GM18526 (cell line): ENCODE results near the gene NOBOX.
"Not testable (repeated sequence)": the region's sequence is repeated elsewhere in the genome, so short reads cannot be mapped to it uniquely, and the experiment has no call there.

Experiments used
- POLR2A ChIP-seq: IDR thresholded peaks from 3 replicates; pipeline ENCODE4 v1.6.1; 2011; ENCODE audit not compliant: insufficient read length; ENCODE audit errors: extremely low read depth

The NOBOX gene

GRCh38 chr7:144401490-144401889 is 2.0 kb downstream of the NOBOX start:
- no peak for TF ChIP-seq POLR2A

DNA sequence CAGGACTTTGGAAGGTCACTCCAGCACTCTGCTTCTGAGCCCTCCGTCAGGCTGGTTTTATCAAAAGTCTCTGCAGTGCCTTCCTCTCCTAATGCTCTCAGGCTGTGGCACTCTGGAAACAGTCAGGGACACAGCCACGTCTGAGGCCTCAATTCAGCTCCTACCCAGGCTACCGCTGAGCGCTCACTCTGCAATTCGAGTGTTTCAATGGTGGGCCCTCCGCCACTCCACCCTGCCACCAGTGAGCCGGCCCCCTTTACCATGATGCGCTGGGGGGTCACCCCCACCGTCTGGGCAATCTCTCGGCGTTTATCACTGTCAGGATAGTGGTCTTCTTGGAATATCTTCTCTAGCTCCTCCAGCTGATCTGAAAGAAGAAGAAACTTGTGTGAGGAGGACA is 3.5 kb downstream of the NOBOX start:
- no peak for TF ChIP-seq POLR2A

DNA sequence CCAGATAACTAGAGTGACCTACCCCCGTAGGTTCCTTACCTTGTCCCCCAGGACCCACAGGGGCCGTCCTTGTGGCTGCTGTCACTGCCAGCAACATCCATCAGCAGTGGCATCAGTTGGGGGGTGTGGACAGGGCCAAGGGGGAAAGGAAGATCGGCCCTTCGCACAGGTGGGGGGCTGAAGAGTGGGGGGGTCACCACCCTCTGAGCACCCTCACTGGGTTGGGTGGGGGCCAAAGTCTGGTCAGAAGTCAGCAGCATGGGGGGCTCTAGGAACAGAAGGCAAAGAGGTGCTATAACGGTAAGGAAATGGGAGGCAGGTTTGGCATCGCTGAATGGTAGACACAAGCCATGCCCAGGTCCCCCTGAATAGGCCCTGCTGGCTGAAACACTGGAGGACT is 4.6 kb downstream of the NOBOX start:
- no peak for TF ChIP-seq POLR2A

GRCh38 chr7:144398291-144398690 is 5.2 kb downstream of the NOBOX start:
- no peak for TF ChIP-seq POLR2A

DNA sequence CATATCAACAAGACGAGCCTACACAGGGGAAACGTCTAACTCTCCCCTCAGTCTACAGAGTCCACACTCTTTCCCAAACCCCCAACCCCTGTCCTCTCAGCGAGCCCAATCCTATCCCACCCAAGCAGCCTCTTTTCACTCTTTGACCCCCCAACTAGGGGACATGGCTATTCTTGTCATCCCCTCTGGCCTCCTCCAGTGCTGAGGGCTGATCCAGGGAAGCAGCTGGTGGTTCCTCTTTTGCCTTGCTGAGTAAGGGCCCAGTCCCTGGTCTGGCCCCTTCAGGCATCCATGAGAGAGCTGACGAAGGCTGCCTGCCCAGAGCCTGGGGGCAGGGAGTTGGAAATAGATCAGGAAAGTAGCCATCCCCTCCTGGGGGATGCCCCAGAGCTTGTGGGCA is 6.4 kb downstream of the NOBOX start:
- TF ChIP-seq POLR2A: no peak

GRCh38 chr7:144391823-144392255 is 11.7 kb downstream of the NOBOX start:
- no peak for TF ChIP-seq POLR2A

- TF ChIP-seq POLR2A: no peak
Measured at GRCh38 chr7:144391014-144391413, 12.5 kb downstream of the NOBOX start.

DNA sequence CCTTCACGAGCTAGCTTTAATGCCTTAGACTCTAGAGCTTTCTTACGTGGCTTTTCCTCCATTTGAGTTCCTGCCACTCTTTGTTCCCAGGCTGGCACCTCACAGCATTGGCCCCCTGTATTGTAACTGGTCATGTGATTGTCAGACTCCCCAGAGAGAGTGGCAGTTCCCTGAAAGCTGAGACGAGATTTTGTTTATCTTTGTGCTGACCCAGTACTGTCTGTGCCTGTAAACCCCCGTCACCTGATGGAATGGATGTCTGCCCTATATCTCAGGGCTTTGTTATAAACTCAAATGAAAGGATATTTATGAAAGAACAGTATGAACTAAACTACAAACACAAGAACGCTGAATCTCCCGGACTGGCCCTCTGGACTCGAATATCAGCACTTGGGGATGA is 13.0 kb downstream of the NOBOX start:
- TF ChIP-seq POLR2A: no peak

DNA sequence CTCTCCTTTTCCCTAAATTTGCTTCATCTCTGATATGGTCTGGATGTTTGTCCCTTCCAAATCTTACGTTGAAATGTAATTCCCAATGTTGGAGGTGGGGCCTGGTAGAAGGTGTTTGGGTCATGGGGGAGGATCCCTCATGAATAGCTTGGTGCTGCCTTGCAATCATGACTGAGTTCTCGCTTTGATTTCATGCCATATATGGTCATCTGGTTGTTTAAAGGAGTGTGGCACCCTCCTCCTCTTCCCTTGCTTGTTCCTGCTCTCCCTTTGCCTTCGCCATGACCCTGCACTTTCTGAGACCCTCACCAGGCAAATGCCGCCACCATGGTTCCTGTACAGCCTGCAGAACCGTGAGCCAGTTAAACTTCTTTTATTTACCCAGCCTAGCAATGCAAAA is 14.5 kb downstream of the NOBOX start:
- TF ChIP-seq POLR2A: no peak

DNA sequence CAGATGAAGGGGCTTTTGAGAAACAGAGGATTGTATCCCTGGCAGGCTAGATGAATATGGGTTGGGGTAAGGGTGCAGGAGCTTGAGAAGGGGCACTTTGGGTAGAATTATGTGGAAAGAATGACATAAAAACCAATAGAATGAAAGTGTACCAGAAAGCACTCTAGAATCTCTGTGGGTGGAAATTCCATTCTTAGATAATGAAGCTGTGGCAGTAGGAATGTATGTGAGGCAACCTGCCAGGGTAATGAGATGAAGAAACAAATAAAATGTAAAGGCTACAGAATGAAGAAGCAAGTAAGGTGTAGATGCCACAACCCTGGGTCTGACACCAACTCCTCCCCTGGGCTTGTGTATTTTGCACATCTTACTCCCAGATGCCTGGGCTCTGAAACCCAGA is 16.8 kb downstream of the NOBOX start:
- no peak for TF ChIP-seq POLR2A

- no peak for TF ChIP-seq POLR2A
Measured at GRCh38 chr7:144384555-144385245, 18.8 kb downstream of the NOBOX start.

- no peak for TF ChIP-seq POLR2A
Measured at GRCh38 chr7:144384071-144384470, 19.4 kb downstream of the NOBOX start.

DNA sequence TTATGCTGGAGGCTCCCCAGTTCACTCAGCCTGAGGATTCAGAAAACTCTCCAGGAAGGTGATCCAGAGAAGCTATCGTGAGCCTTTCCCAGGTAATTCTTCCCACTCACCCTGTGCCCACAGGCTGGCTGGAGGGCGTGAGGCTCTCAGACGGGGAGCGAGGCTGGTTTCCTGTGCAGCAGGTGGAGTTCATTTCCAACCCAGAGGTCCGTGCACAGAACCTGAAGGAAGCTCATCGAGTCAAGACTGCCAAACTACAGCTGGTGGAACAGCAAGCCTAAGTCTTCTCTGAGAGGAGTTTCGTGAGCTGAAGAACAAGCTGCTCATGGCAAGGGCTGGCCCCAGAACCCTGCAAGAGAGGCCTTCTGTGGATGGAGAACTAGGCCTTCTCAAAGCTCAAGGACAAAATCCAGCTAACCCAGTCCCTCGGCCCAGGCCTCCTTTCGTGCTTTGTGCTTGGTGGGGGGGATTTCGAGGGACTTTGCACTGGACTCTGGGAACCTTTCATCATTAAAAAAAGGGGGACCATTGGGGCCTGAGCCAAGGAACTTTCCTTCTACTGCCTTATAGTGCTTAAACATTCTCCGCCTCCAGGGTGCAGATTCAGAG is 23.6 kb downstream of the NOBOX start:
- no peak for TF ChIP-seq POLR2A

DNA sequence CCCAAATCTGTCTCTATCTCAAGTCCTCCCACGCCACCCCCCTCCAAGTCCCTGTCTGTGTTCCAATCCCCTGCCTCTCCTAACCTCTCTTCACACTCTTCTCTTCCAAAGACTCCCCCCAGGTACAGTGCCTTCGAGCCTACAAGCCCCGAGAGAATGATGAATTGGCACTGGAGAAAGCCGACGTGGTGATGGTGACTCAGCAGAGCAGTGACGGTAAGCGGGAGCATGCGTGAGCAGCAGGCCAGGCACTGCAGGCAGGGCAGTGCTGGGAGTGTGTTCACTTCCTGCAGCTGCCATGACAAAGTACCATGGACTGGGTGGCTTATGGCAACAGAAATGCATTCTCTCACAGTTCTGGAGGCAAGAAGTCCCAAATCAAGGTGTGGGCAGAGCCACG is 24.8 kb downstream of the NOBOX start:
- TF ChIP-seq POLR2A: no peak

DNA sequence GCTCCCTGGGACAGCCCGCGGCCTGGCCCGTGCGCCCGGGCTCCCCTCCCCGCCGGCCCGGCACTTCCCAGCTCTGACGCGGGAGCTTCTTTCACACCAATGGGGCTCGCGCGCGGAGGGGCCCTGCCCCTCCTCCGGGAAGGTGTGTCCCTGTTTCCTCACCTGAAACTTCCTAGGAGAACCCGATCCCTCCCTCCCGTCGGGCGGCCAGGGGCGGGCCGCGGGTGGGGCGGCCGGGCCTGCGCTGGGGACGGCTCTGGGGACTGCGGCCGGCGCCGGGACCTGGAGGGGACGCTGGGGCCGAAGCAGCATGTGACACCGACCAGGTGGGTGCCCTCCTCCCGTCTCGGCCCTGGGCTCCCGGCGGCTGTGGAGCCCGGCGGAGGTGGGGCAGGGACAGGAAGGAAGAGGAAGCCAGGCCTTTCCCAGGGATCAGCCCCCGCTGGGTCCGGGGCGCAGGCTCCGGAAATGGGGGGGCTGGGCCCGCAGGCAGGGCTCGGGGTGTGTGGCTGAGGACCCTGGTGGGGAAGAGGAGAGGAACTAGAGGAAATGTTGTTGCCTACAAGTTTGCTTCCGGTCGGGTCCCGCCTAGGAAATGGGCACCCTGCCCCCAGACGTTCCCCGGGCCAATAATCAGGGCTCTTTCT is 48.2 kb downstream of the NOBOX start, which contains the start of gene ARHGEF5:
ARHGEF5 (plus strand) TSS at position 227 of the 647 bp plus-strand sequence. CDS start 7,268 bp downstream, outside the sequence.
- TF ChIP-seq POLR2A: not testable (repeated sequence)
